Activated effector memory CD4-positive, alpha-beta T cell treated with Interleukin-2 at 50 U/mL for 16 hours (primary cell): ENCODE measurements around the gene PDE12.
"Not testable (repeated sequence)": the region's sequence is repeated elsewhere in the genome, so short reads cannot be mapped to it uniquely, and the experiment has no call there.

Source experiments
- DNase-seq: peaks from one replicate; pipeline ENCODE4 v3.0.0-alpha.2; 2020

PDE12 gene

GRCh38 chr3:57587905-57588304 is 31.8 kb downstream of the PDE12 start:
- DNase-seq: no peak

DNA sequence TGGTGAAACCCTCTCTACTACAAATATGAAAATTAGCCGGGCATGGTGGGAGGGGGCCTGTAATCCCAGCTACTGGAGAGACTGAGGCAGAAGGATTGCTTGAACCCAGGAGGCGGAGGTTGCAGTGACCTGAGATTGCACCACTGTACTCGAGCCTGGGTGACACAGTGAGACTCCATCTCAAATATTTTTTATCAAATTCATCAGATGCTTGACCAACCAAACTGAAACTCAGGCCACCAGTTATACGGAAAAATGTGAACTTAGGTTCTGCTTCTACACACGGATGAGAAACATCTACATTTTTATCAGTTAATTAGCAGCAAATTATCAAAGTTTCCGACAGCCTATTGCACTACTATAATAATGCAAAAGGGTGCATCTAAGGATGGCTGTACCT is 36.2 kb downstream of the PDE12 start:
- DNase-seq: no peak

DNA sequence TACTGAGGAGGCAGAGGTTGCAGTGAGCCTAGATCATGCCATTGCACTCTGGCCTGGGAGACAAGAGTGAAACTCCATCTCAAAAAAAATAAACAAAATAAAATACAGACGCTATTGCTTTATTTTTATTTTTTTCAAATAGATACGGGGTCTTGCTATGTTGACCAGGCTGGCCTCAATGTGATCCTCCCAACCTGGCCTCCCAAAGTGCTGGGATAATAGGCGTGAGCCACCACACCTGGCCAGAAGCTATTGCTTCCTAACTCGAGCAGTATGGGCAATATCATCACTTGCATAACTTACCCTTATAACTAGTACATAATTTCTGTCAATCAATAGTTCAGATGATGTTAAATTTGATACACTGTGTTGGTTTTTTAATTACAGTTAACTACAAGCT is 38.1 kb downstream of the PDE12 start:
- no peak for DNase-seq

- no peak for DNase-seq
These were observed 38.5 kb downstream of the PDE12 start for GRCh38 chr3:57594576-57594975.

DNA sequence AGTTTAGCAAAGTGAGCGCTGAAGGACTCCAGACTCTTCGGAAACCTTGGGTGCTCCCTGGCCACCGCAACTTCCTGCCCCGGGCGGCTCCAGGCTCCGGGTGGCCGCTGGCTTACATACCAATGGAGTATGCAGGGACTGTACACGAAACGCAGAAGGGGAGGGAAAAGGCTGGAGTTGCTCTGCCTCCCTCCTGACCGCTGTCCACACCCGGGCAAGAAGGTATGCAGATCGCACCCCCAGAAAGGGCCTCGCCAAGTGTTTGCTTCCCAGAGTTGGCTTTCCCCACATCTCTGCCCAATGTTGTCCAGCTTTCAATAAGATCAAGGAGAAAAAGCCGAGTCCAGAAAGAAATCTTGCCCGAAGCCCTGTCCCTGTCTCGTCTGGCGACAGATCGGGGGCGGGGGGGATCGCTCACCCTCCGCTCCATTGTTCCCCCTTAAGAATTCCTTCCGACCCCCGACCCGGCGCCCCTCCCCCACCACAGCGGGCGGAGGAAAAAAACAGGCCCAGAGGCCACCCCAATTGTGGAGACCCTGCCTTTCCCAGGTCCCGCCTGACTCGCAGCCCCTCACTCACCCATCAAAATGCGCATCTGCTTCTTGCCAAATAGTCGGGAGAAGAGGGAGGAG is 40.5 kb downstream of the PDE12 start:
- peak; percentile 52 for DNase-seq

DNA sequence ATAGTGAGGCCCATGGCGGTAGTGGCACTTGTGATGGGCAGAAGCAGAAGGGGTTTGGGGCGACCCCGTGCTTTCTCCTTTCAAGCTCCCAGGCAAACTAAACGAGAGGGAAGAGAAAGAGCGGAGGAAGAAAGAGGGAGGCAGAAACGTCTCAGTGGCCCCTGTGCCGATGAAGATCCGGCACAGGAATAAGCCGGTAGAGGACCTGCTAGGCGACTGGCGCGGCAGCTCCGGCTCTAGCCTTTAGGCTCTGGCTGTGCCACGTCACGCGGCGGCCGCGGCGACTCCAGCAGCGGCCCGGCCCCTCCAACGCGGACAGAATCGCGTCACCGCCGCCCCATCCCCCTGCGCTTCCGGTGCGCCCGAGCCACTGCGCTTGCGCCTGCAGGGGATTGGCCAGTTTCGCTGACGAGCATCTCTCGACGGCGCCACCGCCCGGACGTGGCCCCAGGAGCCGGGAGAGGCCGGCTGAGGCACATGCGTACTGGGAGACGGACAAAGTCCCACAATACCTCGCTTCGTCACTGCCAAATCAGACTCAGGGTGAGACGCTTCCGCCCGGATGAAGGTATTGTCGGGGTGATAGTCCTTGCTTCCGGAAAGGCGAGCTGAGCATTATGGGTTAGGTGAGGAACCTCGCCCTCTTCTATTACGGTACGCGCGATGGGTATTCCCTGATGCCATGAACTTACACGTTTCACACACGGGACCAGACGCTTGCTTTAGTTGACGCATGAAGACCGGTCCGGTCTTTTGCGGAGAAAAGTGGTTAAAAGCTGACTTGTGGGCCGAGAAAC is 41.3 kb downstream of the PDE12 start, which contains the start of gene ARF4:
ARF4 (minus strand) TSS at position 218 of the 797 bp plus-strand sequence; CDS start at position 14, 204 bp downstream.
- DNase-seq: peak; percentile 100

GRCh38 chr3:57598765-57599360 is 42.8 kb downstream of the PDE12 start:
- no peak for DNase-seq

GRCh38 chr3:57600195-57600594 is 44.1 kb downstream of the PDE12 start:
- no peak for DNase-seq

GRCh38 chr3:57604971-57605370 is 48.9 kb downstream of the PDE12 start:
- DNase-seq: no peak

DNA sequence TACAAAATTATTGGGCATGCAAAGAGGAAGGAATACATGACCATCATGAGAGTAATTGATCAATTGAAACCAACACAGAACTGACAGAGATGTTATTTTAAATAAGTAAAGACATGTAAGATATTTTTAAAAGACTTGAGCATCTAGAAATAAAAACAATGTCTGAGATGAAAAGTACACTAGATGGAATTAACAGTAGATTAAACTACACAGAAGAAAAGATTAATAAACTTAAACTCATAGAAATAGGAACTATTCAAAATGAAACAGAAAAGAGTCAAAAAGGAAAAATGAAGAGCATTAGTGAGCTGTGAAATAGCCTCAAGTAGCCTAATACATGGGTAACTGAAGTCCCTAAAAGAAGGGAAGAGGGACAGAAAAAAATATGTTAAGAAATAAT is 49.6 kb downstream of the PDE12 start:
- no peak for DNase-seq

- not testable (repeated sequence) for DNase-seq
These were observed 55.8 kb downstream of the PDE12 start for GRCh38 chr3:57611870-57612269.

GRCh38 chr3:57616233-57616632 is 60.2 kb downstream of the PDE12 start:
- no peak for DNase-seq
